ENCODE data around the gene CES2. TPM values are rescaled to one million over a fixed set of nuclear protein-coding genes. Genes with fewer than 3 reads are reported as not detected.

Gene CES2
- total RNA-seq (10 to 100 TPM; 35.3 to 56.5 (median 50.2) TPM), total RNA-seq (28.3 to 57.8 (median 43.8) reads per million in 29 experiments)
- total RNA-seq (2013) = 25.9 TPM

- 74% methylated on average over 28 of the region's 44 CpGs for WGBS (ENCODE audit: insufficient coverage)
- no peaks in the 10 kb centered on the region for H3K27me3 ChIP-seq (replicated peaks in 1 of 2; ENCODE audit: control insufficient read depth in 2 of 2, extremely low read depth in 1 of 2, insufficient read depth in 2 of 2, low read length in 1 of 2)
- Mint-ChIP-seq H3K4me1 (peaks cover 54 to 64% (median 54%) of the 10 kb centered on the region in 3 donors), H3K9me3 (no peaks in the 10 kb centered on the region), H3K27me3 (no peaks in the 10 kb centered on the region), H3K36me3 (peaks cover 20% of the 10 kb centered on the region), H3K27ac (peak within 1 kb of the TSS; percentile 92 to 96), H3K4me3 (peak within 1 kb of the TSS; percentile 96 to 98 (median 97))
- peak within 1 kb of the TSS; percentile 82 for H3K27ac ChIP-seq (ENCODE audit: low read length)
- CTCF ChIA-PET = no interaction called here
- POLR2A ChIA-PET = no interaction called here
- peak within 1 kb of the TSS; percentile 72 to 99 for H3K4me3 ChIP-seq (ENCODE audit: control insufficient read depth in 1 of 2, extremely low read depth in 1 of 2, low read length in 1 of 2)
- H3K4me1 ChIP-seq (ENCODE audit: control insufficient read depth in 1 of 2, extremely low read depth in 1 of 2, insufficient read depth in 2 of 2, low read length in 2 of 2) = peaks cover 7 to 52% of the 10 kb centered on the region in 2 experiments
- H3K9me3 ChIP-seq = no peaks in the 10 kb centered on the region
- peaks cover 5 to 36% of the 10 kb centered on the region in 2 donors for H3K36me3 ChIP-seq (ENCODE audit: control insufficient read depth in 2 of 2, extremely low read depth in 1 of 2, insufficient read depth in 1 of 2, low read length in 1 of 2)
- no peak for ATAC-seq (replicated peaks in 1 of 4)
- DNase-seq = no peak
These were observed at the start of gene CES2 for GRCh38 chr16:66935314-66936011. CES2 (plus strand) TSS chr16:66935516; CDS start chr16:66935636, 120 bp downstream.

- peaks cover 0 to 8% of the 10 kb centered on the region in 2 experiments for H3K4me1 ChIP-seq (ENCODE audit: control insufficient read depth in 1 of 2, extremely low read depth in 1 of 2, insufficient read depth in 2 of 2, low read length in 2 of 2)
- no peaks in the 10 kb centered on the region for H3K9me3 Mint-ChIP-seq
- peaks cover 22 to 33% (median 22%) of the 10 kb centered on the region in 3 donors for H3K4me1 Mint-ChIP-seq
- H3K36me3 Mint-ChIP-seq = peaks cover 20% of the 10 kb centered on the region
- no peak for ATAC-seq (replicated peaks in 1 of 4)
- H3K9me3 ChIP-seq = no peaks in the 10 kb centered on the region
- H3K36me3 ChIP-seq (ENCODE audit: control insufficient read depth in 2 of 2, extremely low read depth in 1 of 2, insufficient read depth in 1 of 2, low read length in 1 of 2) = peaks cover 23 to 28% of the 10 kb centered on the region in 2 donors
- no peak overlapping the region for H3K4me3 ChIP-seq (ENCODE audit: control insufficient read depth in 1 of 2, extremely low read depth in 1 of 2, low read length in 1 of 2)
- CTCF ChIA-PET = no interaction called here
- H3K27ac Mint-ChIP-seq = no peak overlapping the region
- DNase-seq = no peak
- POLR2A ChIA-PET = no interaction called here
- WGBS (ENCODE audit: insufficient coverage) = no CpG with 5 or more reads among the region's 2 CpGs
- no peaks in the 10 kb centered on the region for H3K27me3 ChIP-seq (replicated peaks in 1 of 2; ENCODE audit: control insufficient read depth in 2 of 2, extremely low read depth in 1 of 2, insufficient read depth in 2 of 2, low read length in 1 of 2)
- H3K27me3 Mint-ChIP-seq = no peaks in the 10 kb centered on the region
- H3K4me3 Mint-ChIP-seq = no peak overlapping the region
- H3K27ac ChIP-seq (ENCODE audit: low read length) = no peak overlapping the region
These were observed 49.0 kb upstream of the CES2 start for GRCh38 chr16:66886321-66886720.

- Mint-ChIP-seq H3K36me3 (peaks cover 20% of the 10 kb centered on the region), H3K4me3 (no peak overlapping the region), H3K27ac (no peak overlapping the region), H3K9me3 (no peaks in the 10 kb centered on the region), H3K27me3 (no peaks in the 10 kb centered on the region), H3K4me1 (peaks cover 16 to 27% (median 17%) of the 10 kb centered on the region in 3 donors)
- DNase-seq = no peak
- CTCF ChIA-PET = no interaction called here
- H3K36me3 ChIP-seq (ENCODE audit: control insufficient read depth in 2 of 2, extremely low read depth in 1 of 2, insufficient read depth in 1 of 2, low read length in 1 of 2) = peaks cover 23 to 28% of the 10 kb centered on the region in 2 donors
- no peak overlapping the region for H3K27ac ChIP-seq (ENCODE audit: low read length)
- no peaks in the 10 kb centered on the region for H3K27me3 ChIP-seq (replicated peaks in 1 of 2; ENCODE audit: control insufficient read depth in 2 of 2, extremely low read depth in 1 of 2, insufficient read depth in 2 of 2, low read length in 1 of 2)
- POLR2A ChIA-PET = no interaction called here
- WGBS (ENCODE audit: insufficient coverage) = no CpG with 5 or more reads among the region's 3 CpGs
- no peak overlapping the region for H3K4me3 ChIP-seq (ENCODE audit: control insufficient read depth in 1 of 2, extremely low read depth in 1 of 2, low read length in 1 of 2)
- no peak for ATAC-seq (replicated peaks in 1 of 4)
- peaks cover 0 to 3% of the 10 kb centered on the region in 2 experiments for H3K4me1 ChIP-seq (ENCODE audit: control insufficient read depth in 1 of 2, extremely low read depth in 1 of 2, insufficient read depth in 2 of 2, low read length in 2 of 2)
- H3K9me3 ChIP-seq = no peaks in the 10 kb centered on the region
These were observed 48.4 kb upstream of the CES2 start for GRCh38 chr16:66886914-66887313.

- CTCF ChIA-PET = no interaction called here
- Histone ChIP-seq H3K36me3 (ENCODE audit: control insufficient read depth in 2 of 2, extremely low read depth in 1 of 2, insufficient read depth in 1 of 2, low read length in 1 of 2) (peaks cover 23 to 28% of the 10 kb centered on the region in 2 donors), H3K4me1 (ENCODE audit: control insufficient read depth in 1 of 2, extremely low read depth in 1 of 2, insufficient read depth in 2 of 2, low read length in 2 of 2) (peaks cover 0 to 10% of the 10 kb centered on the region in 2 experiments), H3K27me3 (replicated peaks in 1 of 2; ENCODE audit: control insufficient read depth in 2 of 2, extremely low read depth in 1 of 2, insufficient read depth in 2 of 2, low read length in 1 of 2) (no peaks in the 10 kb centered on the region), H3K4me3 (ENCODE audit: control insufficient read depth in 1 of 2, extremely low read depth in 1 of 2, low read length in 1 of 2) (no peak overlapping the region), H3K27ac (ENCODE audit: low read length) (no peak overlapping the region), H3K9me3 (no peaks in the 10 kb centered on the region)
- ATAC-seq (replicated peaks in 1 of 4) (no peak), DNase-seq (no peak)
- Mint-ChIP-seq H3K4me1 (peaks cover 14 to 29% (median 23%) of the 10 kb centered on the region in 3 donors), H3K4me3 (no peak overlapping the region), H3K27me3 (no peaks in the 10 kb centered on the region), H3K36me3 (peaks cover 20% of the 10 kb centered on the region), H3K9me3 (no peaks in the 10 kb centered on the region), H3K27ac (no peak overlapping the region)
- POLR2A ChIA-PET = interaction anchor here in 1 of 2 donors (0.6 kb wide), 1 partner anchor 10 kb away, joined by 3 read pairs; no protein-coding TSS in a partner anchor
- WGBS (ENCODE audit: insufficient coverage) = 91% methylated on average over 3 of the region's 6 CpGs
These were observed 46.4 kb upstream of the CES2 start for GRCh38 chr16:66888647-66889615.

- ATAC-seq (replicated peaks in 1 of 4) (no peak), DNase-seq (no peak)
- 50% methylated on average over 1 of the region's 4 CpGs for WGBS (ENCODE audit: insufficient coverage)
- Histone ChIP-seq H3K27me3 (replicated peaks in 1 of 2; ENCODE audit: control insufficient read depth in 2 of 2, extremely low read depth in 1 of 2, insufficient read depth in 2 of 2, low read length in 1 of 2) (no peaks in the 10 kb centered on the region), H3K4me1 (ENCODE audit: control insufficient read depth in 1 of 2, extremely low read depth in 1 of 2, insufficient read depth in 2 of 2, low read length in 2 of 2) (peaks cover 0 to 10% of the 10 kb centered on the region in 2 experiments), H3K4me3 (ENCODE audit: control insufficient read depth in 1 of 2, extremely low read depth in 1 of 2, low read length in 1 of 2) (no peak overlapping the region), H3K27ac (ENCODE audit: low read length) (no peak overlapping the region), H3K9me3 (no peaks in the 10 kb centered on the region), H3K36me3 (ENCODE audit: control insufficient read depth in 2 of 2, extremely low read depth in 1 of 2, insufficient read depth in 1 of 2, low read length in 1 of 2) (peaks cover 18 to 25% of the 10 kb centered on the region in 2 donors)
- Mint-ChIP-seq H3K27me3 (no peaks in the 10 kb centered on the region), H3K27ac (no peak overlapping the region), H3K4me1 (peaks cover 14 to 29% (median 26%) of the 10 kb centered on the region in 3 donors), H3K4me3 (no peak overlapping the region), H3K9me3 (no peaks in the 10 kb centered on the region), H3K36me3 (peaks cover 16% of the 10 kb centered on the region)
- ChIA-PET CTCF (interaction anchor here (0.6 to 0.7 kb wide), 2 partner anchors 99 to 285 kb away, joined by 3 read pairs; partner anchors contain the start of gene CMTM3 (in 1 of the 2)), POLR2A (no interaction called here)
These were observed 45.7 kb upstream of the CES2 start for GRCh38 chr16:66889622-66890021.

- peaks cover 7 to 24% (median 23%) of the 10 kb centered on the region in 3 donors for H3K4me1 Mint-ChIP-seq
- Histone ChIP-seq H3K4me3 (ENCODE audit: control insufficient read depth in 1 of 2, extremely low read depth in 1 of 2, low read length in 1 of 2) (no peak overlapping the region), H3K9me3 (no peaks in the 10 kb centered on the region), H3K4me1 (ENCODE audit: control insufficient read depth in 1 of 2, extremely low read depth in 1 of 2, insufficient read depth in 2 of 2, low read length in 2 of 2) (peaks cover 0 to 10% of the 10 kb centered on the region in 2 experiments), H3K36me3 (ENCODE audit: control insufficient read depth in 2 of 2, extremely low read depth in 1 of 2, insufficient read depth in 1 of 2, low read length in 1 of 2) (peaks cover 7 to 14% of the 10 kb centered on the region in 2 donors), H3K27me3 (replicated peaks in 1 of 2; ENCODE audit: control insufficient read depth in 2 of 2, extremely low read depth in 1 of 2, insufficient read depth in 2 of 2, low read length in 1 of 2) (peaks cover 0 to 2% of the 10 kb centered on the region in 2 experiments), H3K27ac (ENCODE audit: low read length) (no peak overlapping the region)
- DNase-seq = no peak
- H3K9me3 Mint-ChIP-seq = no peaks in the 10 kb centered on the region
- ChIA-PET CTCF (interaction anchor here (0.6 to 1.0 kb wide), 4 partner anchors 9 to 165 kb away, joined by 3 to 5 read pairs (median 4); no protein-coding TSS in a partner anchor), POLR2A (no interaction called here)
- peaks cover 5% of the 10 kb centered on the region for H3K36me3 Mint-ChIP-seq
- no peak overlapping the region for H3K4me3 Mint-ChIP-seq
- no peaks in the 10 kb centered on the region for H3K27me3 Mint-ChIP-seq
- no peak for ATAC-seq (replicated peaks in 1 of 4)
- WGBS (ENCODE audit: insufficient coverage) = no CpG with 5 or more reads among the region's 2 CpGs
- no peak overlapping the region for H3K27ac Mint-ChIP-seq
These were observed 44.5 kb upstream of the CES2 start for GRCh38 chr16:66890799-66891198.

Data from T-cell (primary cell).